Tibial artery (tissue), 4 donors: Measurements from ENCODE around the gene BSPH1.

Experiments used
- DNase-seq, 2 donors: peaks; one replicate each; pipeline ENCODE4 v3.0.0-alpha.2; 2019
- H3K27ac ChIP-seq, 2 donors: fragments of 200-600 bp; sonication (generic) in 1 of 2; 1 replicate in 1 of 2; 2 replicates in 1 of 2; pipeline ENCODE4 v1.5.1; 2018 to 2019; ENCODE audit warnings: mild to moderate bottlenecking in 1 of 2
- H3K27me3 ChIP-seq, 2 donors: fragments of 200-600 bp; sonication (generic) in 1 of 2; one replicate each; pipeline versions ENCODE4 v1.5.1 to v1.6.0; 2016 to 2019
- H3K36me3 ChIP-seq, 3 donors: fragments of 200-600 bp; sonication (generic) in 2 of 3; one replicate each; pipeline ENCODE4 v1.5.1; 2016 to 2019; ENCODE audit warnings: mild to moderate bottlenecking in 2 of 3
- H3K4me1 ChIP-seq, 4 donors: fragments of 200-600 bp; sonication (generic) in 2 of 4; 1 replicate in 3 of 4; 2 replicates in 1 of 4; pipeline ENCODE4 v1.5.1; 2016 to 2019
- H3K4me3 ChIP-seq, 2 donors: fragments of 200-600 bp; sonication (generic) in 1 of 2; 1 replicate in 1 of 2; 2 replicates in 1 of 2; pipeline ENCODE4 v1.5.1; 2018 to 2019; ENCODE audit warnings: mild to moderate bottlenecking in 2 of 2
- H3K9me3 ChIP-seq, 3 donors: fragments of 200-600 bp; sonication (generic) in 1 of 3; one replicate each; pipeline ENCODE4 v1.5.1; 2016 to 2019
- CTCF ChIP-seq, 2 experiments: fragments of 200-600 bp in 1 of 2; fragments of 450-650 bp in 1 of 2; IDR thresholded peaks; one replicate each; pipeline ENCODE4 v1.5.1; 2017 to 2019; ENCODE audit warnings: antibody characterized with exemption in 2 of 2, mild to moderate bottlenecking in 1 of 2, moderate library complexity in 1 of 2
- intact Hi-C: fragments of 100-400 bp; cut with DNase I; formaldehyde crosslinking; loops from one replicate; pipeline ENCODE4 v1.15.0; 2023; ENCODE audit warnings: low total_unique reads

The BSPH1 gene

GRCh38 chr19:48023518-48023917 is 31.5 kb upstream of the BSPH1 start:
- Histone ChIP-seq H3K4me3 (no peak overlapping the region), H3K36me3 (no peaks in the 10 kb centered on the region), H3K27me3 (peaks cover 0 to 7% of the 10 kb centered on the region in 2 donors), H3K9me3 (no peaks in the 10 kb centered on the region), H3K27ac (no peak overlapping the region), H3K4me1 (no peaks in the 10 kb centered on the region)
- TF ChIP-seq CTCF (IDR thresholded peaks at IDR 0.05) = no peak
- intact Hi-C loops = no loop called here
- DNase-seq = no peak

- Histone ChIP-seq H3K27ac (no peak overlapping the region), H3K4me3 (no peak overlapping the region), H3K9me3 (no peaks in the 10 kb centered on the region), H3K4me1 (no peaks in the 10 kb centered on the region), H3K27me3 (peaks cover 0 to 7% of the 10 kb centered on the region in 2 donors), H3K36me3 (no peaks in the 10 kb centered on the region)
- intact Hi-C loops = no loop called here
- TF ChIP-seq CTCF (IDR thresholded peaks at IDR 0.05) = no peak
- DNase-seq = no peak
Measured at GRCh38 chr19:48023011-48023410, 31.0 kb upstream of the BSPH1 start.

GRCh38 chr19:48020686-48021085 is 28.7 kb upstream of the BSPH1 start:
- Histone ChIP-seq H3K27me3 (peaks cover 0 to 8% of the 10 kb centered on the region in 2 donors), H3K9me3 (no peaks in the 10 kb centered on the region), H3K27ac (no peak overlapping the region), H3K4me3 (no peak overlapping the region), H3K4me1 (no peaks in the 10 kb centered on the region), H3K36me3 (no peaks in the 10 kb centered on the region)
- no peak for TF ChIP-seq CTCF (IDR thresholded peaks at IDR 0.05)
- DNase-seq = no peak
- intact Hi-C loops = no loop called here

GRCh38 chr19:48010932-48011758 is 19.2 kb upstream of the BSPH1 start:
- no peaks in the 10 kb centered on the region for H3K4me1 ChIP-seq
- H3K9me3 ChIP-seq = no peaks in the 10 kb centered on the region
- DNase-seq = no peak
- no peak overlapping the region for H3K4me3 ChIP-seq
- intact Hi-C loops = no loop called here
- H3K27ac ChIP-seq = no peak overlapping the region
- TF ChIP-seq CTCF (IDR thresholded peaks at IDR 0.05) = no peak
- H3K27me3 ChIP-seq = peaks cover 0 to 9% of the 10 kb centered on the region in 2 donors
- H3K36me3 ChIP-seq = no peaks in the 10 kb centered on the region

GRCh38 chr19:48006762-48007161 is 14.8 kb upstream of the BSPH1 start:
- no peak overlapping the region for H3K27ac ChIP-seq
- no peaks in the 10 kb centered on the region for H3K36me3 ChIP-seq
- intact Hi-C loops = no loop called here
- peaks cover 0 to 15% of the 10 kb centered on the region in 2 donors for H3K27me3 ChIP-seq
- no peaks in the 10 kb centered on the region for H3K4me1 ChIP-seq
- no peak for DNase-seq
- no peak for TF ChIP-seq CTCF (IDR thresholded peaks at IDR 0.05)
- no peaks in the 10 kb centered on the region for H3K9me3 ChIP-seq
- no peak overlapping the region for H3K4me3 ChIP-seq
